ENCODE measurements around the gene ENPEP. TPM values are rescaled to one million over a fixed set of nuclear protein-coding genes. Genes with fewer than 3 reads are reported as not detected.
"Not testable (repeated sequence)": the region's sequence is repeated elsewhere in the genome, so short reads cannot be mapped to it uniquely, and the experiment has no call there.

The ENPEP gene
- total RNA-seq, 2 experiments from 2014 or later, result 0.02 TPM; not detected in 1

DNA sequence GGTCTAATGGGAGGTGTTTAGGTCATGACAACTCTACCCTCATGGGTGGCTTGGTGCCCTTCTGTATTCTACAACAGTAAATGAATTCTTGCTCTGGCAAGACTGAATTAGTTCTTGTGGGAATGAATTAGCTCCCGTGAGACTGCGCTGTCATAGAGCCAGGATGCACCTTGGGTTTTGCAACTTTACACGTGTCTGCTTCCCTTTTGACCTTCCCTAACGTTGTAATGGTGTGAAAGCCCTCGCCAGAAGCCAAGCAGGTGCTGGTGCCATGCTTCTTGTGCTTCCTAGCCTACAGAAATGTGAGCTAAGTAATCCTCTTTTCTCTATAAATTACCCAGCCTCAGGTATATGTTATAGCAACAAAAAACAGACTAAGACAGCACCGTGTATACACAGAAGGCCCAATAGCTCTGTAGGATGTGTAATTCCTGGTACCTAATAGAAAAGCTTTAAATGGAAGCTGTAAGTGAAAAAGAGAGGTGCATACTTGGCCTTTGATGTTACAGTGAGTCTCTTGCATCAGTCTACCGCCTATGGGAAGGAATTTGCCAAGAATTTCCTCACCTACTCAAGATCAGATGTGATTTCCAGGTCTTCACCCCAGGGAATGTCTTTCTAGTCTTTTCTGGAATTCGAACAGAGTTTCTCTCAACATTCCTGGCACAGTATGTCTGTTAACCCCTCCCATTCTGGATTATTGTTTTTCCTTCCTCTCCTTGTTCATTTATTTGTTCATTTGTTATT is 3.2 kb upstream of the ENPEP start:
- no peaks in the 10 kb centered on the region for H3K36me3 Mint-ChIP-seq (ENCODE audit: low read depth)

GRCh38 chr4:110474481-110474880 is 1.5 kb upstream of the ENPEP start:
- DNase-seq, result no peak
- ChIA-PET POLR2A (no interaction called here), CTCF (no interaction called here)
- H3K27me3 Mint-ChIP-seq, result peaks cover 7% of the 10 kb centered on the region
- H3K4me1 Mint-ChIP-seq, result no peaks in the 10 kb centered on the region
- H3K27ac Mint-ChIP-seq, result no peak overlapping the region
- no peaks in the 10 kb centered on the region for H3K9me3 Mint-ChIP-seq
- H3K36me3 Mint-ChIP-seq (ENCODE audit: low read depth), result no peaks in the 10 kb centered on the region
- H3K4me3 Mint-ChIP-seq, result no peak overlapping the region

More for the DNA sequence above, 3.2 kb upstream of the ENPEP start:
- Mint-ChIP-seq H3K27ac (no peak overlapping the region), H3K27me3 (peaks cover 3% of the 10 kb centered on the region), H3K9me3 (no peaks in the 10 kb centered on the region), H3K4me1 (peaks cover 2% of the 10 kb centered on the region), H3K4me3 (no peak overlapping the region)
- POLR2A ChIA-PET, result no interaction called here
- CTCF ChIA-PET, result interaction anchor here (0.5 kb wide), 1 partner anchor 253 kb away, joined by 4 read pairs; no protein-coding TSS in a partner anchor
- no peak for DNase-seq

- H3K4me1 Mint-ChIP-seq; POLR2A ChIA-PET; DNase-seq; H3K4me3 Mint-ChIP-seq; H3K27me3 Mint-ChIP-seq; H3K9me3 Mint-ChIP-seq; H3K27ac Mint-ChIP-seq; H3K36me3 Mint-ChIP-seq (ENCODE audit: low read depth); CTCF ChIA-PET: not testable (repeated sequence)
Measured at GRCh38 chr4:110475080-110475479, 875 bp upstream of the ENPEP start.

- Mint-ChIP-seq H3K27ac (no peak overlapping the region), H3K9me3 (no peaks in the 10 kb centered on the region), H3K27me3 (peaks cover 20% of the 10 kb centered on the region), H3K36me3 (ENCODE audit: low read depth) (no peaks in the 10 kb centered on the region), H3K4me3 (no peak overlapping the region), H3K4me1 (no peaks in the 10 kb centered on the region)
- no peak for DNase-seq
- ChIA-PET CTCF (no interaction called here), POLR2A (no interaction called here)
Measured at GRCh38 chr4:110477836-110478235, 1.9 kb downstream of the ENPEP start.

DNA sequence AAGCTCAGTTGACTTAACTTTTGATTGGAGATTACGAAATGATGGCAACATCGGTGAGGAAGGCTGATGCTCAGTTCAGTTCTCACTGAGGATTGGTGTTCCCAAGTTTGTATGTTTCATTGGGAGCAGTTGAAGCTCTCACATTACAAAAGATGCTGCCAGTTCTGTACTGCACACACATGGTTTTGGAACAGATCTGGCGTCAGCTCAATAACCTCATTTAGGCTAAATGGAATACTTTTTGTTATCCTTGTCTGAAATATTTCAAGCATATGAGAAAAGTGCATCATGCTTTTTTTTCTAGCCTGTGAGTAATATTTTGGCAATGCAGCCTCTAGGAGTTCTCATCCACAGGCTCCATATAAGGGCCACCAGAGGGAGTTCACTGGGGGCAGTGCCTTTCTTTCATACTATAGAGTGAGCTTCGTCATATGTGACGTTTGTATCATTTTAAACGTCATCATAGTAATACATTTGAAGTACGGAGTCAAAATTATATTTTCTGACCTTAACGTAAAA is 4.1 kb downstream of the ENPEP start:
- Mint-ChIP-seq H3K27me3 (peaks cover 25% of the 10 kb centered on the region), H3K4me1 (no peaks in the 10 kb centered on the region), H3K36me3 (ENCODE audit: low read depth) (no peaks in the 10 kb centered on the region), H3K4me3 (no peak overlapping the region), H3K9me3 (no peaks in the 10 kb centered on the region), H3K27ac (no peak overlapping the region)
- no peak for DNase-seq
- ChIA-PET CTCF (no interaction called here), POLR2A (no interaction called here)

DNA sequence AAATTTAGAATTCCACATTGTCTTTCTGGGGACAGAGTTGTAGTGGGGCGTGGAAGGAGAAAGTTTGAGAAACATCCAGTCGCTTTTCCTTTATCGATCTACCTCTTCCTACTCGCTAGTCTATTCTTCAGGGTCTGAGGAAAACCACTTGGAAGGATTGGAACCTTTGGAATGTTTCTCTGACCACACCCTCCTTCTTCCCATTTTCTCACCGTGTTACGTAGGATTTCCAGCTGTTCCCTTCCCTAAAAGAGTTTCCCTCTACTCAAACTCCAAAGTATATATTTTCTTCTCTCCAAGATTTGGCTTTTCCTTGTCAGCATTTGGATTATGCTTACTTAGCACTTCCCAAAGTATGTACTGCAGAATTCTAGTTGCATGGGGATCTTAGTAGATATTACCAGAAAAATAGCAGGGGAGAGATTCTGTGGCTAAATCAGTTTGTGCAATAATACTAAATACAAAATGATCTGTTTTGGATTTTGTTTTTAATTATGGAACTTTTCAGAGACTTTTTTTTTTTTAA is 4.9 kb downstream of the ENPEP start:
- peaks cover 27% of the 10 kb centered on the region for H3K27me3 Mint-ChIP-seq
- CTCF ChIA-PET, result no interaction called here

DNA sequence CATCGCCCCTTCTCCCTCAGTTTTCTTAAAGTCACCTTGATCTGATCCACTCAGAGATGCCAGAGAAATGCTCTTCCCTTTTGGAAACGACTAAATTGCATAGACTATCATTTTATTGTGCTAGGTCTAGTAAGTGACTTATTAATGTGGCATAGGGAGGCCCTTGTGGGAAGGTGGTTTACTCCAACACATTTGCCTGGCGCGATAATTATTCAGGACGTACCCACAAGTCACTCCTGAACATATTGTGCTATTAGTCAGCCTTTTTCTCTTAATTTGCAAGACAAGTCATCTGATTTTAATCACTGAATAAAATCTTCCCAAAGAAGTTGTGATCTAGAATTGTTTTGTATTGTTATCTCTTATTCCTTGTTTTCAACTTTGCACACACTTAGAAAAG is 7.6 kb downstream of the ENPEP start:
- no peaks in the 10 kb centered on the region for H3K4me1 Mint-ChIP-seq

More for the DNA sequence above, 4.9 kb downstream of the ENPEP start:
- Mint-ChIP-seq H3K4me1 (no peaks in the 10 kb centered on the region), H3K9me3 (no peaks in the 10 kb centered on the region), H3K4me3 (no peak overlapping the region), H3K27ac (no peak overlapping the region), H3K36me3 (ENCODE audit: low read depth) (no peaks in the 10 kb centered on the region)
- POLR2A ChIA-PET, result no interaction called here
- DNase-seq, result no peak

DNA sequence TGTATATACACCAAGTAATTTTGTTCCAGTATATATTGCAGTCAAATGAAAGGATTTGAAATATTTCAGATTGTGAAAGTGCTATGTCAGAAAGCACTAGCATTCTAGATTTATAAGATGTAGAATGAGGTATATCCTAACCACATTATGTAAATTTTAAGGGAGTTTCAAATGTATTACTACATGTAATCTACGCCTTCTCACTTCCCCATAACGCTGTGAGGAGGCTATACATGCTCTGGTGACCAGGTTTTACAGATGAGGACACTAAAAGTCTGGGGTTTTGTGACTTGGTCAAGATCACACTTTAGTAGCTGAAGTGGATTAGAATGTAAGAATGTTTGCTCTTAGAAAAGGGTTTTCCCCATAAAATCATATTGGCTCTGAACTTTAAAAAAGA is 8.1 kb downstream of the ENPEP start:
- no peaks in the 10 kb centered on the region for H3K36me3 Mint-ChIP-seq (ENCODE audit: low read depth)
- no peak for DNase-seq
- no peaks in the 10 kb centered on the region for H3K4me1 Mint-ChIP-seq
- H3K4me3 Mint-ChIP-seq, result no peak overlapping the region
- ChIA-PET CTCF (interaction anchor here (0.8 to 1.0 kb wide), 2 partner anchors 25 to 197 kb away, joined by 3 read pairs; no protein-coding TSS in a partner anchor), POLR2A (no interaction called here)
- peaks cover 27% of the 10 kb centered on the region for H3K27me3 Mint-ChIP-seq
- no peak overlapping the region for H3K27ac Mint-ChIP-seq
- H3K9me3 Mint-ChIP-seq, result no peaks in the 10 kb centered on the region

More for the DNA sequence above, 7.6 kb downstream of the ENPEP start:
- H3K27ac Mint-ChIP-seq, result no peak overlapping the region
- H3K36me3 Mint-ChIP-seq (ENCODE audit: low read depth), result no peaks in the 10 kb centered on the region
- CTCF ChIA-PET, result interaction anchor here (1.0 kb wide), 1 partner anchor 196 kb away, joined by 3 read pairs; no protein-coding TSS in a partner anchor
- no peak for DNase-seq
- H3K9me3 Mint-ChIP-seq, result no peaks in the 10 kb centered on the region
- no peak overlapping the region for H3K4me3 Mint-ChIP-seq
- peaks cover 26% of the 10 kb centered on the region for H3K27me3 Mint-ChIP-seq
- POLR2A ChIA-PET, result no interaction called here

DNA sequence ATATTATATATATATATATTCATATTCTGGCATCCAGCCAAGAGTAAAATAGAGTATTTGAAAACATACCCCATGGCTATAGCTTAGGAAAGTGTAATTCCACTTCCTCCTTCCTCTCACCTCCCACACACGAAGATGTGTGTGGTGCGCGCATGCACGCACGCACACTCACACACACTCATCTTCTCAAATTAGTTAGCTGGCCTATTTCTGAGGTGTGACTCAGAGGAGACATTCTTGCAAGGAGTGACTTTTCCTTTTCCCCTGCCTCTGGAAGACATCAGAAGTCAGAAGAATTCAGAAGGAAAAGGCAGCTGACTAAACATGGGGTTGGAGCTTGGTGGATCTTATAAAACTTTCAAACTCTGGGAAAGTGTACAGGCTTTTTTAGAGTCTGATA is 8.8 kb downstream of the ENPEP start:
- no peak overlapping the region for H3K4me3 Mint-ChIP-seq
- peaks cover 25% of the 10 kb centered on the region for H3K27me3 Mint-ChIP-seq
- ChIA-PET POLR2A (no interaction called here), CTCF (interaction anchor here (0.8 to 1.0 kb wide), 2 partner anchors 24 to 198 kb away, joined by 3 read pairs; no protein-coding TSS in a partner anchor)
- H3K9me3 Mint-ChIP-seq, result no peaks in the 10 kb centered on the region
- no peaks in the 10 kb centered on the region for H3K36me3 Mint-ChIP-seq (ENCODE audit: low read depth)
- H3K4me1 Mint-ChIP-seq, result no peaks in the 10 kb centered on the region
- no peak for DNase-seq
- no peak overlapping the region for H3K27ac Mint-ChIP-seq

DNA sequence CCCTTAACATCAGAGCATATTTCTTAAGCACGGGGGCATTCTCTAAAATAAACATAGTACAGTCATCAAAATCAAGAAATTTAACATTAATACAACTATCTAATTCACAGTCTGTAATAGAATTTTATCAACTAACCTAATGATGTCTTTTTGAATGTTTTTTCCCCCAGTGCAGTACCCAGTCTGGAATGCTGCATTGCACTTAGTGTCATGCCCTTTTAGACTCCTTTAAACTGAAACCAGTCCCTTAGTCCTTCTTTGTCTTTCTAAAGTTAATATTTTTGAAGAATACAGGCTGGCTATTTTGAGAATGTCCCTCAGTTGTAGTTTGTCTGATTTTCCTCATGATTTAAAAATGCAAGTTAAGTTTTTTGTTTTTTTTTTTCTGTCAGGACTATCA is 9.5 kb downstream of the ENPEP start:
- H3K4me1 Mint-ChIP-seq, result no peaks in the 10 kb centered on the region
- H3K27ac Mint-ChIP-seq, result no peak overlapping the region
- H3K9me3 Mint-ChIP-seq, result no peaks in the 10 kb centered on the region
- H3K27me3 Mint-ChIP-seq, result peaks cover 25% of the 10 kb centered on the region
- ChIA-PET POLR2A (no interaction called here), CTCF (no interaction called here)
- no peak overlapping the region for H3K4me3 Mint-ChIP-seq
- H3K36me3 Mint-ChIP-seq (ENCODE audit: low read depth), result no peaks in the 10 kb centered on the region
- no peak for DNase-seq

GRCh38 chr4:110486256-110486655 is 10.3 kb downstream of the ENPEP start:
- Mint-ChIP-seq H3K4me3 (no peak overlapping the region), H3K9me3 (no peaks in the 10 kb centered on the region), H3K27ac (no peak overlapping the region), H3K4me1 (no peaks in the 10 kb centered on the region), H3K27me3 (peaks cover 23% of the 10 kb centered on the region), H3K36me3 (ENCODE audit: low read depth) (no peaks in the 10 kb centered on the region)
- DNase-seq, result no peak
- POLR2A ChIA-PET, result no interaction called here
- CTCF ChIA-PET, result interaction anchor here (1.4 kb wide), 1 partner anchor 480 kb away, joined by 3 read pairs; no protein-coding TSS in a partner anchor

GRCh38 chr4:110486850-110487249 is 10.9 kb downstream of the ENPEP start:
- CTCF ChIA-PET, result interaction anchor here (1.4 kb wide), 1 partner anchor 481 kb away, joined by 3 read pairs; no protein-coding TSS in a partner anchor
- H3K27ac Mint-ChIP-seq; DNase-seq; H3K9me3 Mint-ChIP-seq; POLR2A ChIA-PET; H3K4me3 Mint-ChIP-seq; H3K36me3 Mint-ChIP-seq (ENCODE audit: low read depth); H3K4me1 Mint-ChIP-seq: not testable (repeated sequence)
- peaks cover 19% of the 10 kb centered on the region for H3K27me3 Mint-ChIP-seq

- H3K9me3 Mint-ChIP-seq, result no peaks in the 10 kb centered on the region
- no peaks in the 10 kb centered on the region for H3K4me1 Mint-ChIP-seq
Measured at GRCh38 chr4:110487873-110488272, 11.9 kb downstream of the ENPEP start.

More at GRCh38 chr4:110487873-110488272, 11.9 kb downstream of the ENPEP start:
- no peak overlapping the region for H3K27ac Mint-ChIP-seq
- ChIA-PET CTCF (interaction anchor here (1.4 kb wide), 1 partner anchor 482 kb away, joined by 3 read pairs; no protein-coding TSS in a partner anchor), POLR2A (no interaction called here)
- no peaks in the 10 kb centered on the region for H3K36me3 Mint-ChIP-seq (ENCODE audit: low read depth)
- no peak for DNase-seq
- no peak overlapping the region for H3K4me3 Mint-ChIP-seq
- H3K27me3 Mint-ChIP-seq, result peaks cover 20% of the 10 kb centered on the region
